GM12892 (cell line): Measurements from ENCODE around the gene NSUN6.

Experiments
- POLR2A ChIP-seq: IDR thresholded peaks from 2 replicates; pipeline ENCODE4 v1.6.1; 2011; ENCODE audit warnings: low read depth, low read length, control low read depth
- POLR2AphosphoS5 ChIP-seq: IDR thresholded peaks from 2 replicates; pipeline ENCODE4 v1.6.1; 2011; ENCODE audit warnings: low read depth, low read length, control low read depth
- TAF1 ChIP-seq: IDR thresholded peaks from 2 replicates; pipeline ENCODE4 v1.6.1; 2011; ENCODE audit warnings: low read depth, mild to moderate bottlenecking, control low read depth, low read length, borderline replicate concordance

- TF ChIP-seq POLR2A: no peak
- no peak for TF ChIP-seq POLR2AphosphoS5
- TF ChIP-seq TAF1: no peak
Measured at GRCh38 chr10:18601321-18601720, 50.1 kb downstream of the NSUN6 start.
